SK-N-SH (cell line): ENCODE results near the gene ABAT. TPM values are rescaled to one million over a fixed set of nuclear protein-coding genes. Genes with fewer than 3 reads are reported as not detected.

Experiments
- CTCF ChIA-PET: fragments of 300-600, 350-600 bp; formaldehyde crosslinking; extraction: SDS; loops from one replicate; lab custom pipeline; 2021; lab: Yijun Ruan, JAX
- POLR2A ChIA-PET: fragments of 350-600 bp; sonication (Branson Sonifier 250); formaldehyde crosslinking; extraction: SDS; loops from one replicate; lab custom pipeline; 2020; ENCODE audit warnings: antibody characterized with exemption, inconsistent platforms; lab: Yijun Ruan, JAX
- DNase-seq: peaks from one replicate; pipeline ENCODE4 v3.0.0; 2012
- H2AFZ ChIP-seq: fragments of 200-600 bp; sonication (generic); 2 replicates; pipeline ENCODE4 v1.8.1; 2016; ENCODE audit warnings: antibody characterized with exemption, mild to moderate bottlenecking, low read depth
- H3F3A ChIP-seq: fragments of 200-600 bp; sonication (generic); replicated peaks from 2 replicates; pipeline ENCODE3; 2016; ENCODE audit warnings: antibody characterized with exemption, mild to moderate bottlenecking; ENCODE audit not compliant: insufficient read depth
- H3K27ac ChIP-seq, 2 experiments: fragments of 200-500 bp in 1 of 2; fragments of 200-600 bp in 1 of 2; sonication (Bioruptor generic) in 1 of 2; sonication (generic), shearing (Covaris generic) in 1 of 2; 2 replicates each; pipeline versions ENCODE4 v1.5.1 to v1.6.1; 2014 to 2016; ENCODE audit warnings: low read depth in 2 of 2, inconsistent platforms in 1 of 2, low read length in 1 of 2, mild to moderate bottlenecking in 1 of 2, mixed read lengths in 1 of 2
- H3K27me3 ChIP-seq: fragments of 200-600 bp; sonication (generic), shearing (Covaris generic); 2 replicates; pipeline ENCODE4 v1.6.1; 2016; ENCODE audit warnings: mixed run types; ENCODE audit not compliant: insufficient read depth
- H3K36me3 ChIP-seq, 2 experiments: fragments of 200-500 bp in 1 of 2; fragments of 200-600 bp in 1 of 2; sonication (Bioruptor generic) in 1 of 2; sonication (generic) in 1 of 2; replicated peaks in 1 of 2; 2 replicates each; pipeline versions ENCODE3 to v1.5.1; 2014 to 2016; ENCODE audit warnings: low read length in 1 of 2, mild to moderate bottlenecking in 1 of 2; ENCODE audit not compliant: insufficient read depth in 2 of 2, control insufficient read depth in 1 of 2
- H3K4me1 ChIP-seq, 2 experiments: fragments of 200-500 bp in 1 of 2; fragments of 200-600 bp in 1 of 2; sonication (Bioruptor generic) in 1 of 2; sonication (generic), shearing (Covaris generic) in 1 of 2; 2 replicates each; pipeline versions ENCODE4 v1.5.1 to v1.6.1; 2014 to 2016; ENCODE audit warnings: low read depth in 1 of 2, low read length in 1 of 2, mixed run types in 1 of 2; ENCODE audit not compliant: insufficient read depth in 2 of 2, control insufficient read depth in 1 of 2
- H3K4me2 ChIP-seq: fragments of 200-600 bp; sonication (generic), shearing (Covaris generic); 2 replicates; pipeline ENCODE4 v1.6.1; 2017; ENCODE audit warnings: mixed run types
- H3K4me3 ChIP-seq, 2 experiments: fragments of 200-500 bp in 1 of 2; fragments of 200-600 bp in 1 of 2; sonication (Bioruptor generic) in 1 of 2; sonication (generic), shearing (Covaris generic) in 1 of 2; 2 replicates each; pipeline versions ENCODE4 v1.5.1 to v1.8.1; 2014 to 2016; ENCODE audit warnings: low read depth in 2 of 2, inconsistent platforms in 1 of 2, low read length in 1 of 2, mild to moderate bottlenecking in 1 of 2, mixed read lengths in 1 of 2, moderate library complexity in 1 of 2
- H3K79me2 ChIP-seq: fragments of 200-600 bp; sonication (generic); 2 replicates; pipeline ENCODE4 v1.8.1; 2017; ENCODE audit warnings: mild to moderate bottlenecking; ENCODE audit not compliant: insufficient read depth
- H3K9ac ChIP-seq: fragments of 200-600 bp; sonication (generic); 2 replicates; pipeline ENCODE4 v1.6.1; 2017; ENCODE audit warnings: mixed run types
- H3K9me2 ChIP-seq: fragments of 200-600 bp; sonication (generic); 2 replicates; pipeline ENCODE4 v1.6.1; 2017; ENCODE audit warnings: mixed run types
- H3K9me3 ChIP-seq: fragments of 200-600 bp; sonication (generic); 2 replicates; pipeline ENCODE4 v1.6.1; 2017; ENCODE audit warnings: mixed run types, mild to moderate bottlenecking, moderate library complexity
- H4K20me1 ChIP-seq: fragments of 200-600 bp; sonication (generic); 2 replicates; pipeline ENCODE4 v1.6.1; 2017; ENCODE audit warnings: mild to moderate bottlenecking, mixed run types; ENCODE audit not compliant: insufficient read depth
- FOSL2 ChIP-seq: IDR thresholded peaks from 2 replicates; pipeline ENCODE4 v1.4.0; 2012; ENCODE audit warnings: low read depth, mild to moderate bottlenecking, moderate library complexity, borderline replicate concordance
- FOXJ3 ChIP-seq: sonication (generic); formaldehyde crosslinking; IDR thresholded peaks from 2 replicates; pipeline ENCODE4 v1.5.1; 2020; ENCODE audit warnings: mild to moderate bottlenecking, missing genetic modification reagents
- FOXM1 ChIP-seq: IDR thresholded peaks from 2 replicates; pipeline ENCODE4 v1.4.0; 2012; ENCODE audit warnings: low read depth, mild to moderate bottlenecking
- GATA2 ChIP-seq: sonication (generic); formaldehyde crosslinking; IDR thresholded peaks from 2 replicates; pipeline ENCODE4 v1.5.0; 2020; ENCODE audit warnings: mild to moderate bottlenecking, missing genetic modification reagents
- JUND ChIP-seq: IDR thresholded peaks from 2 replicates; pipeline ENCODE4 v1.4.0; 2012
- MEF2A ChIP-seq: IDR thresholded peaks from 2 replicates; pipeline ENCODE4 v1.4.0; 2012; ENCODE audit warnings: low read depth, borderline replicate concordance
- MXI1 ChIP-seq: IDR thresholded peaks from 2 replicates; pipeline ENCODE4 v1.6.1; 2012; ENCODE audit warnings: mild to moderate bottlenecking, low read depth, low read length, improper control_type of control experiment
- NFIC ChIP-seq: IDR thresholded peaks from 2 replicates; pipeline ENCODE4 v1.4.0; 2012; ENCODE audit warnings: borderline replicate concordance
- NRF1 ChIP-seq: IDR thresholded peaks from 2 replicates; pipeline ENCODE4 v1.6.1; 2012; ENCODE audit warnings: low read depth, mild to moderate bottlenecking, low read length
- PBX3 ChIP-seq: IDR thresholded peaks from 2 replicates; pipeline ENCODE4; 2012
- RAD21 ChIP-seq: IDR thresholded peaks from 2 replicates; pipeline ENCODE4 v1.6.1; 2012; ENCODE audit warnings: mild to moderate bottlenecking, low read length
- TEAD4 ChIP-seq: IDR thresholded peaks from 2 replicates; pipeline ENCODE4 v1.4.0; 2012; ENCODE audit warnings: mild to moderate bottlenecking, borderline replicate concordance; ENCODE audit not compliant: insufficient read depth
- YY1 ChIP-seq: IDR thresholded peaks from 2 replicates; pipeline ENCODE4 v1.4.0; 2012; ENCODE audit warnings: low read depth, mild to moderate bottlenecking
- WGBS: methylation state at CpG from one replicate; pipeline ENCODE4 v1.1.6; 2017; ENCODE audit warnings: low lambda C conversion rate; 5-methylcytosine and 5-hydroxymethylcytosine counted together
- polyA plus RNA-seq, 3 experiments: library from polyadenylated mRNA; depleted of rRNA; stranded (reverse); fragments of >200 nt; gene quantifications; 2 replicates each; pipeline ENCODE4 v1.2.3, GENCODE V29; 2012
- TF ChIP-seq, protein P1 (sequence below): fragments of 150-350 bp; IDR thresholded peaks from 2 replicates; pipeline ENCODE4 v1.6.1; 2017; ENCODE audit warnings: antibody characterized with exemption, low read length, low read depth, borderline replicate concordance
- TF ChIP-seq, protein P2 (sequence below): IDR thresholded peaks from 2 replicates; pipeline ENCODE4 v1.4.0; 2012; ENCODE audit warnings: low read depth, borderline replicate concordance

The ABAT gene
- polyA plus RNA-seq, 1 of the 3 experiments (the other 2 are of a cell fraction): 4.7 TPM

DNA sequence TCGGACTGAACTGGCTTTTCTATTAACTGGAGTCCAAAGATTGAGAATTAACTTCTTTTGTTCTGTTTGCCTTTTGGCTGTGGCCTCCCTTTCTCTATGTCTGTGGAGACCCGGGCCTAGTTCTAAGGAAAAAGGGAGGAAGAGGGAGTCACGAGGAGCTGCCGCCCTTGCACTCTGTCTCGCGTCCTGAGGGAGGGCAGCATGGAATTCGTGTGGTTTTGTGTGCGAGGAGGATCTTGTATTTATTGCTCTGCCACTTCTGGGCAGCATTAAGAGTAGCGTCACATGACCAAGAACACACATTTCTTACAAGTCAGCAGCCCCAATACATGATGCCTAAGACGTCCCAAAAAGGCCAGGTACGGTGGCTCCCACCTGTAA is 29.3 kb upstream of the ABAT start:
- Histone ChIP-seq H3K27me3 (no peaks in the 10 kb centered on the region), H3K27ac (no peak overlapping the region), H3K79me2 (no peaks in the 10 kb centered on the region), H3K4me1 (no peaks in the 10 kb centered on the region)
- ChIA-PET POLR2A (no interaction called here), CTCF (interaction anchor here (1.0 to 1.2 kb wide), 3 partner anchors 9 to 141 kb away, joined by 3 to 4 read pairs (median 4); no protein-coding TSS in a partner anchor)
- TF ChIP-seq, protein P1, sequence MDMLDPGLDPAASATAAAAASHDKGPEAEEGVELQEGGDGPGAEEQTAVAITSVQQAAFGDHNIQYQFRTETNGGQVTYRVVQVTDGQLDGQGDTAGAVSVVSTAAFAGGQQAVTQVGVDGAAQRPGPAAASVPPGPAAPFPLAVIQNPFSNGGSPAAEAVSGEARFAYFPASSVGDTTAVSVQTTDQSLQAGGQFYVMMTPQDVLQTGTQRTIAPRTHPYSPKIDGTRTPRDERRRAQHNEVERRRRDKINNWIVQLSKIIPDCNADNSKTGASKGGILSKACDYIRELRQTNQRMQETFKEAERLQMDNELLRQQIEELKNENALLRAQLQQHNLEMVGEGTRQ: no peak
- no peak for TF ChIP-seq YY1
- TF ChIP-seq, all 33 proteins: peak for 0
- 76% methylated on average over 11 of the region's 11 CpGs for WGBS
- Histone ChIP-seq H2AFZ (no peak overlapping the region), H3K4me3 (no peak overlapping the region), H4K20me1 (no peaks in the 10 kb centered on the region), H3K4me2 (no peak overlapping the region), H3F3A (no peaks in the 10 kb centered on the region), H3K9me2 (no peaks in the 10 kb centered on the region), H3K9me3 (no peaks in the 10 kb centered on the region), H3K9ac (no peak overlapping the region), H3K36me3 (peaks cover 24 to 63% of the 10 kb centered on the region in 2 experiments)
- no peak for DNase-seq

GRCh38 chr16:8645831-8646230 is 28.6 kb upstream of the ABAT start:
- Histone ChIP-seq H4K20me1 (no peaks in the 10 kb centered on the region), H3K27ac (no peak overlapping the region), H3K79me2 (no peaks in the 10 kb centered on the region), H3K4me2 (no peak overlapping the region), H3K4me3 (no peak overlapping the region), H3K27me3 (no peaks in the 10 kb centered on the region), H3K4me1 (no peaks in the 10 kb centered on the region), H3K9ac (no peak overlapping the region), H3K9me3 (no peaks in the 10 kb centered on the region), H2AFZ (no peak overlapping the region), H3F3A (no peaks in the 10 kb centered on the region), H3K9me2 (no peaks in the 10 kb centered on the region), H3K36me3 (peaks cover 24 to 61% of the 10 kb centered on the region in 2 experiments)
- WGBS: 96% methylated on average over 13 of the region's 13 CpGs
- CTCF ChIA-PET: interaction anchor here (1.0 to 1.2 kb wide), 4 partner anchors 10 to 141 kb away, joined by 3 to 4 read pairs (median 4); no protein-coding TSS in a partner anchor
- no peak for DNase-seq
- TF ChIP-seq FOXM1 (no peak), FOXJ3 (CRISPR knock-in tag) (no peak), PBX3 (no peak), JUND (no peak), RAD21 (no peak), FOSL2 (no peak), GATA2 (CRISPR knock-in tag) (no peak), NRF1 (no peak), NFIC (no peak), TEAD4 (no peak), MEF2A (no peak), MXI1 (no peak)
- TF ChIP-seq, protein P2, sequence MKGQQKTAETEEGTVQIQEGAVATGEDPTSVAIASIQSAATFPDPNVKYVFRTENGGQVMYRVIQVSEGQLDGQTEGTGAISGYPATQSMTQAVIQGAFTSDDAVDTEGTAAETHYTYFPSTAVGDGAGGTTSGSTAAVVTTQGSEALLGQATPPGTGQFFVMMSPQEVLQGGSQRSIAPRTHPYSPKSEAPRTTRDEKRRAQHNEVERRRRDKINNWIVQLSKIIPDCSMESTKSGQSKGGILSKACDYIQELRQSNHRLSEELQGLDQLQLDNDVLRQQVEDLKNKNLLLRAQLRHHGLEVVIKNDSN: no peak
- POLR2A ChIA-PET: no interaction called here
